Breast epithelium (tissue), 3 donors: ENCODE data around the gene FBXW4.

Experiments
- CTCF ChIP-seq, 3 donors: fragments of 450-650 bp; IDR thresholded peaks; one replicate each; pipeline ENCODE4 v1.5.1; 2016 to 2017; ENCODE audit warnings: antibody characterized with exemption in 3 of 3, mild to moderate bottlenecking in 3 of 3, moderate library complexity in 3 of 3
- POLR2A ChIP-seq: fragments of 450-650 bp; IDR thresholded peaks from one replicate; pipeline ENCODE4 v1.6.1; 2016; ENCODE audit warnings: antibody characterized with exemption, mild to moderate bottlenecking, moderate library complexity

- TF ChIP-seq CTCF (IDR thresholded peaks at IDR 0.05) (no peak), POLR2A (no peak)
These were observed 43.6 kb downstream of the FBXW4 start for GRCh38 chr10:101651336-101651735.
